Esophagus mucosa (tissue), 1 donor: Measurements from ENCODE around the gene JSRP1. TPM values are rescaled to one million over a fixed set of nuclear protein-coding genes. Genes with fewer than 3 reads are reported as not detected.

Source experiments
- ATAC-seq: fragments of 200-7000 bp; cut with Tn5 transposase; one replicate; pipeline ENCODE4 v1.9.1; 2020
- total RNA-seq: library from RNA; stranded (reverse); gene quantifications from one replicate; pipeline ENCODE4 v1.2.4, GENCODE V29; 2023
- donor health status: DM: yes; HTN: yes; CAD: no.

JSRP1 gene
- total RNA-seq, 1 donor from 2014 or later = not detected

DNA sequence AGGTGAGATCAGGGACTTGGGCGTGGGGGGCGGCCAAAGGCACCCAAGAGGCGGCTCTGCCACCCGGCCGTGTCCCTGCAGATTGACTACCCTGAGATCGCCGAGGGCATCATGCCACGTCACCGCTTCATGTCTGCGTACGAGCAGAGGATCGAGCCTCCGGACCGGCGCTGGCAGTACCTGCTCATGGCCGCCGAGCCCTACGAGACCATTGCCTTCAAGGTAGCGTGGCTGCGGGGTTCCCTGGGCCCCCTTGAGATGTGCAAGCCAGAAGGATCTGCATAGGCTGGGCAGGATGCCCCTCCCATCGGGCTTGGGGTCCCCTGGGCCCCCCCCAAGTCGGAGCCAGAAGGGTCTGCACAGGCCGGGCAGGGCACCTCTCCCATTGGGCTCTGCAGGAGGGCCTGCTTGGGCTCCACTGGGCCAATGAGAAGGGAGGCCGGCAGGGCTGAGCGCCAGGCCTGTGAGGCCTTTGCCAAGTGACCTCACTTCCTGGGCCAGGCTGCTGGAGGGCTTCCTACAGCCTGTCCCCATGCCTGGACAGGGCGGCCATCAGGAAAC is 9.3 kb downstream of the JSRP1 start:
- no peak for ATAC-seq

GRCh38 chr19:2246014-2246620 is 10.1 kb downstream of the JSRP1 start:
- no peak for ATAC-seq

- no peak for ATAC-seq
Measured at GRCh38 chr19:2245273-2245672, 10.9 kb downstream of the JSRP1 start.

- ATAC-seq = no peak
Measured at GRCh38 chr19:2244486-2244885, 11.7 kb downstream of the JSRP1 start.

DNA sequence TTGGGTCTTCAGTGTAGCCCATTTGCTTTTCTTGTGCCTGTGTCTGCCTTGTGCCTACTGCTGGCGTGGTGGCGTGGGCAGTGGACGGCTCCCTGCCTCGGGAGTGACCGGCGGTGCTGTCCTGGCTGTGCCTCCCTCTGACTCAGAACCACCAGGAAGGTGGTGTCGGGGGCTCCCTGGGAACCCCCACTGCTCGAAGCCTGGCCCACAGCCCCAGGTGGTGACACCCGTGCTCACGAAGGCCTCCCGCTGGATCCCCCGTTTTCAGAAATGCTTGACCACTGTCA is 12.1 kb downstream of the JSRP1 start:
- no peak for ATAC-seq

GRCh38 chr19:2243274-2244124 is 12.7 kb downstream of the JSRP1 start:
- ATAC-seq = no peak

GRCh38 chr19:2242816-2243215 is 13.4 kb downstream of the JSRP1 start:
- no peak for ATAC-seq

DNA sequence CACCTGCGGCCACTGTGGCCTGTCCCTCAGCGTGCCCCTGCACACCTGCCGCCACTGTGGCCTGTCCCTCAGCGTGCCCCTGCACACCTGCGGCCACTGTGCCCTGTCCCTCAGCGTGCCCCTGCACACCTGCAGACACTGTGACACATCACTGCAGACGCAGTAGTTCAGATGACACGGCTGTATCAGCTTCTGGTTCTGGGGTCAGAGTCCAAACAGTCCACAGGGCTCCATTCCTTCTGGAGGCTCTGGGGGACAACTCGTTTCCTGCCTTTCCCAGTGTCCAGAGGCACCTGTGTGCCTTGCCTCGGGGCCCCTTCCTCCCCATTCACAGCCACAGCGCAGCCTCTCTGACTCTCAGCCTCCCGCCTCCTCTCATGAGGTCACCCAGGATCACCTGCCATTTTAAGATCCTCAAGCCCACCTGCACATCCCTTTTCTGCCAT is 14.1 kb downstream of the JSRP1 start:
- no peak for ATAC-seq

DNA sequence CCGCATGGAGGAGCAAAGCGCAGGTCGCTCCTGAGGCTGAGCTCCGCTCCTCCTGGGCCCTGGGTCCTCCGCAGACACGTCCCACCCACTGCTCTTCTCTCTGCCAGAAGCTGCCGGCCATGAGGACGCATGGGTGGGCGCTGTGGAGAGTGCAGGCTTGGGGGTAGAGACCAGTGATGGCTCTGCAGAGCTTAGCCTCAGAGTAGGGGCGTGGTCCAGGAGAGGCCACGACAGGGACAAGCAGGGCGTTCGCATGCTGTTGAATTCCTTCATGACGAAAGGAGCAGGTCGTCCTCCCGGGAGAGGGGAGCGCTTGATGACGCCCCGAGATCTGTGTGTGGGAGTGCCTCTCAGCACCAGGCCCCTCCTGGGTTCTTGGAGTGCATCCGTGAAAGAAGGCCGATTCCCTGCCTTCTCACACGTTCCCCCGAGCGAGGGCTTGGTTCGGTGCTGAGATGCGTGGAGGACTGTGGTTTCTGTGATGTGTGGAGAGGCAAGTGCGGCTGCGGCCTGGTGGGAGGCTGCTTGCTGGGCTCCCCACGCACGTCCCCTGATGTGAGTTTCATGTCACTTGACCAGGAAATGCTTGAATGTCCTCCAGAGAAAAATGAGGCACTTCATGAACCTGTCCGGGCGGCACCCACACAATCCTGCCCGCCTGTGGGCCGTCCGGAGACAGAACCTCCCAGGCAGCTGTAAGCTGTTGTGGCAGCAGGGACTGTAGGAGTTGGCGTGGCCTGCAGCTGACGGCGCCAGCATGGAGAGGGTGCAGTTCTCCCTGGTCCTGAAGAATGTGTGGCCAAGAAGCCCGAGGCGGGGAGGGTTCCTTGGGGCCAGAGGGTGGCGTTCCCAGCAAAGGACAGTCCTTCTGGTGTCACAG is 15.1 kb downstream of the JSRP1 start:
- ATAC-seq = peak; percentile 53

- no peak for ATAC-seq
Measured at GRCh38 chr19:2239771-2240770, 16.1 kb downstream of the JSRP1 start.

GRCh38 chr19:2239173-2239572 is 17.0 kb downstream of the JSRP1 start:
- no peak for ATAC-seq

- ATAC-seq = no peak
Measured at GRCh38 chr19:2237869-2238153, 18.4 kb downstream of the JSRP1 start.

GRCh38 chr19:2237051-2237868 is 19.0 kb downstream of the JSRP1 start:
- ATAC-seq = no peak

- ATAC-seq = peak; percentile 88
Measured at GRCh38 chr19:2236314-2237050, 19.7 kb downstream of the JSRP1 start, which contains the start of the genes PLEKHJ1 and SF3A2. Gene PLEKHJ1 (minus strand): TSS chr19:2236329. CDS start chr19:2236248, 81 bp downstream. Gene SF3A2 (plus strand): TSS chr19:2236824. CDS start chr19:2243419, 6,595 bp downstream.

DNA sequence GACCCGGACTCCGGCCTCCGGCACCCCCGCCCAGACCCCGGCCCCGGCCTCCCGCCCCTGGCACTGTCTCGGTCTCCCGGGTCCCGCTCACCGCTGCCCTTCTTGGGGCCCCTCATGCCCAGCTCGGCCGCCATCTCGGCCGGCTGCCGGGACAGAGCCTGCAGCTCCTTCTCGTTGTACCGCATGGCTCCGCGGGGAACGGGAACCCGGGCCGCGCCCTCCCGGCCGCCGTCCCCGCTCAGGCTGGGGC is 20.2 kb downstream of the JSRP1 start:
- no peak for ATAC-seq

GRCh38 chr19:2235381-2236063 is 20.7 kb downstream of the JSRP1 start:
- peak; percentile 2 for ATAC-seq

DNA sequence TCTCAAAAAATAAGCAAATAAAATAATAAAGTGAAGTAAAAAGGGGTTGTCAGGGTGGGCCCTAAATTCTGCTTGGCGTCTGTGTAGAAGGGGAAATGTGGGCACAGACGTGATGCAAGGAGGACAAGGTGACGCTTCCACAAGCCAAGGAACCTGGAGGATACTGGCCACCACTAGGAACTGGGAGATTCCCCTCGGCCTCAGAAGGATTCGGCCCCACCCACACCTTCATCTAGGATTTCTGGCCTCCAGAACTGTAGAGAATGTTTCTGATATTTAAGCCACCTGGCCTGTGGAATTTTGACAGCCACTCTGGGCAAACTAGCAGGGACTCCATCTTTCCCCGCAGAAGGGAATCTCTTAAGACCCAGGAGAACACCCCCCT is 21.2 kb downstream of the JSRP1 start:
- ATAC-seq = no peak

GRCh38 chr19:2233601-2234280 is 22.5 kb downstream of the JSRP1 start:
- no peak for ATAC-seq
